NCI-H524 treated with DMSO at 0.1 percent for 48 hours (cell line): ENCODE data around the gene PLXNA2.
A peak's percentile ranks its signal among the peaks of the same experiment; 100 is the strongest.

Experiments
- DNase-seq: peaks from one replicate; lab custom pipeline; 2025; lab: John Stamatoyannopoulos, UW

PLXNA2 gene

DNA sequence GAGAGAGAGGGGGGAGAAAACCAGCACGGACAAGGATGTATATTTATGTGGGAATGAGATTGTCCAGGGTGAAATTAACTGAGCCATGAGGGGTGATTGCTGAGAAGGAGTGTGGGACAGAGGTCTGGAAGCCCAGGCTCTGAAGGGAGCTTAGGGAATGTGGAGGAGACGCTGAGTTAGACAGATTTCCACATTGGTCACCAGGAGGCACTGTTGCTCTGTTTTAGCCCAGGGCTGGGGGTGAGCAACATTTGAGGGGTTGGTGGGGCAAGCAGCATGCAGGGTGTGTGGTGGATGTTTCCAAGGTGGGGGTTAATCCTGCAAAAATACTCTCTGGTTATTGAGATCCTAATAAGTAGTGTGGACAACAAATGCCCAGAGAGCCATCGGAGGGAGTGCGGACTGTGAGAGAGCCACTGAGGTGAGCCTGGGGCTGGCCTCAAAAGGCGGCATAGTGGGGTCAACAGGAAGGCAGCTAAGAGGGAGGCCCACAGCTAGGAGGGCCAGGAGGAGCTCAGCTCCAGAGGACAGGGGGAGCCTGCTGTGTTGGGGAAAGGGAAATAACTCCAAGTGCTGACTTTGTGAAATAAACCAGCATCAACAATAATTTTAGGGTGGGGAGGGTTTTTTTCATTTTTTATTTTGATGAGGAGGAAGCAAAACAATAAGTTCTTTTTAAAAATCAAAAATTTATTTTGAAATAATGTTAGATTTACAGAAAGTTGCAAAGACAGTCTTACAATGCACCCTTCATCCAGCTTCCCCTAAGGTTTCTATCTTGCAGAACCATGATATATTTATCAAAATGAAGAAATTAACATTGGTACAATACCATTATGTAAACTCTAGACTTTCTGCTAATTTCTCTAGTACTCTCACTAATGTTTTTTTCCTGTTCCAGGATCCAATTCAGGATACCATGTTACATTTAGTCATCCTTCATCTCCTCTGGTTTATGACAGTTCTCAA lies 250.4 kb downstream of the PLXNA2 start:
- DNase-seq = no peak

GRCh38 chr1:207992677-207993236 lies 251.4 kb downstream of the PLXNA2 start:
- DNase-seq = no peak

- no peak for DNase-seq
Measured at GRCh38 chr1:207991583-207992026, 252.6 kb downstream of the PLXNA2 start.

- DNase-seq = no peak
Measured at GRCh38 chr1:207990876-207991582, 253.2 kb downstream of the PLXNA2 start.

DNA sequence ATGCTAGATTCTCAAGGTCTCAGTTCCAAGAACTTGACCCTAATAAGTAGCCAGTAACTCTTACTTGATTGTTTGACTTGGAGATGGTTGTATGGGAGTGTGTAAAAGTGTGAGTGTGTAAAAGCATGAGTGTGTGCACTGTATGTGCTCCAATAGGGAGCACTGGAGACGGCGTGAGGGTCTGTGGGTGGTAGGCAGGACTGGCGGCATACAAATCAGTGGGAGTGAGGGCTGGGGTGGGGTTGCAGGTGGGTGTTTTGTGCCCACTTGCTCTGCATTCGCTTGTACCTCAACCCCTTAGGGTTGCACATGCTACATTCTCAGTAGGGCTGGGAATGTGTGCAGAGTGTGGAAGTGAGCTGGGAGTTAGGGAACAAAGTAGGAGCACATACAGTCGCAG lies 253.7 kb downstream of the PLXNA2 start:
- no peak for DNase-seq

DNA sequence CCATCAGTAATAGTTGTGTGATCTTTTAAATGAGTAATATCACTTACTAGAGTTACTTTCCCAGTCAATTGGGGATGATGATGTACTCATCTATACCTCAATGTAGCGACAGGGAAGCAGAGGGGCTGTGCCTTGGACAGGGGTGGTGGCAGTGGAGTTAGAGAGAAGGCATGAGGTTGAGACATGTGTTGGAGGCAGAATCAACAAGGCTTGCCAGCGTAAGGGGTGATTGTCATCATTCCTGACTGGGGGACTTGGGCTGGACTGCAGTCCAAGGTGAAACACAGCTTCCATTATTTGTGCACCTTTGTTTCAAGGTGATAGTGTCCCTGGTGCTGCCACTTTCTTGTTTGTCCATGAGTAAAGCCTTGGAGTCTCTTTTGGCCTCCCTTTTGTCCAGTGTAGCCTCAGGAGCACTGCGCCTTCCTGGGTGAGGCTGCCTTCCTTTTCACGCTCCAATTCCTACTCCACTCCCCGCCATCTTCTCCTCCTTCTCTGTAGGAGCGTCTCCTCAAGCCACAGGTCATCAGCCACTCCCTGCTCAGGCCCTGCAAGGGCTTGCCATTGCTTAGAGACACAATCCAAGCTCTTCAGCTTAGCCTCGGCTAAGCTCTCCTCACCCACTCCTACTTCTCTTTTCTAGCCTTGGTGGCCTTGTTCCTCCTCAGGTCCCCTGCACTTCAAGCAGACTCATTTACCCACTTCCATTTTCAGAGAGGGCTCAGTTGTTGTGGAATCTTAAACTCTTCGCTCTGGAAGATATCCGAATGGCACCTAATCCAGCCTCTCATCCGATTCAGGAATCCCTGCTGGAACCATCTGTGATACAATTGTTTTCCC lies 255.6 kb downstream of the PLXNA2 start:
- no peak for DNase-seq

- DNase-seq = no peak
Measured at GRCh38 chr1:207987164-207987563, 257.0 kb downstream of the PLXNA2 start.

DNA sequence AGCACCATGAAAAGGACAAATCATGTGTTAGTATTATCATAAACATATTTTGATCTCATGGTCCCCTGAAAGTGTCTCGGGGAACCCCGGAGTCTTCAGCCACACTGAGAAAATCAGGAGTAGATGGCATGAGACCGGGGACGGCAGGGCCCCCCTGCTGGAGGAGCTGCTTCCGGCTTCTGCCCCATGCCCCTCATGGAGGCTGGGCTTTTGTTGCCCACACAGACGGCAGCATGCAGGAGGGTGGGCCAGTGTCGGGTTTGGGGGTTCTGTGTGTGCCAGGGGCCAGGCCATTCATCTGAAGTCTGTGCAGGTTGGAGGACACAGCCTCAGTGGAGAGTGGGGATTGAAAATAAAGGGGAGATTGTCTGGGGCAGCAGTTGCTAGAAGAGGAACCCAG lies 258.2 kb downstream of the PLXNA2 start:
- DNase-seq = no peak

DNA sequence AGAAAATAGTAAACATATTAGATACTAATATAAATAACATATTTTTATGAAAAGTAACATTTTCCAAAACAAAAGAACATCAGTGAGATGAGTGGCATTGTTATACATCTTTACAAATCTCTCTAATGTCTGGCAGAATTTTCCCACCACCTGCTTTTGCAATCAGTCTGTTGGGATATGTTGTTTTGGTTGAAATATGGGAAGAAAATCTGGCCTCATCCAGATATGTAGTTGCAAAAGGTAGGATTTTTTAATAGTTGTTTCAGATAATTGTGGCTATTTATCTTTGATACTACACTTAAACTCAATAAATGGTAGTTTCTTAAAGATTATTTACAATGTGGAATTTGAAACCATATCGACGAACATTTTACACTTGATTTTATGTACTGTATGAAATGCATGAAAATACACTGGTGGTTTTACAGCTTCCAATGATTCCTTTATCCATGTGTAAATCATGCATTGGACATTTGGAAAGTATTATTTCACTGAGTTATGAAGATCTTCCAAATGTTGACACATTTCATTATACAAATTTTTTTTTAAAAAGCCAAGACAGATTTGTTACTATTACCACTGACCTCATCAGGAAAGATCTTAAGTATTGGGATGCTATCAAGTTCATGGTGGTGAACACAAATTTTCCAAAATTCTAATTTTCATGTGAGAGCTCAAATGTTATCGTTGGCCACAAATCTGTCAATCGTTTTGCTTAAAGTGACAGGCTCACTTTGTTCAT lies 259.2 kb downstream of the PLXNA2 start:
- DNase-seq = no peak

DNA sequence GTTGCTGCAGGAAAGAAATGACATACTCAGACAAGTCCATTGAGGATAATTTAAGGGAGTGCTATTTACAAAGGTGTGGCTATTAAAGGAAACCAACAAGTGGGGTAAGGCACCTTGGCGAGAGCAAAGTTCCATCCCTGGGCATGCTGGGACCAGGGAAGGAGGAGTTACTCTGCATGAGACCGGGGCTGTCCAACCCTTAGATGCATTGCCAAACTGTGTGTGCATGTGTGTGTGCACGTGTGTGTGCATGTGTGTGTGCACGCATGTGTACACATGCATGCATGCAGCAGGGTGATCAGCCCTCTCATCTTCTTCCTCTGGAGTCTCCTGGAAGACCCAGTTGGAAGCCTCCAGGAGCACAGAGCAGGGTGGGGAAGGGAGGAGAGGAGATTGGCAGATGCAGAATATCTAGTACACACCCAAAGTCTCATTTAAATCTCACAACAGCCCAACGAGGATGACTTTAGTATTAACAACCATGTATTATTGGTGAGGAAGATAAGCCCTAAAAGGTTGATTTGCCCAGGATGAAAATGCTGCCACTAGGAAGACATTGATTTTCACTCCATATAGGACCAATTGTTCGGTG lies 261.0 kb downstream of the PLXNA2 start:
- no peak for DNase-seq

DNA sequence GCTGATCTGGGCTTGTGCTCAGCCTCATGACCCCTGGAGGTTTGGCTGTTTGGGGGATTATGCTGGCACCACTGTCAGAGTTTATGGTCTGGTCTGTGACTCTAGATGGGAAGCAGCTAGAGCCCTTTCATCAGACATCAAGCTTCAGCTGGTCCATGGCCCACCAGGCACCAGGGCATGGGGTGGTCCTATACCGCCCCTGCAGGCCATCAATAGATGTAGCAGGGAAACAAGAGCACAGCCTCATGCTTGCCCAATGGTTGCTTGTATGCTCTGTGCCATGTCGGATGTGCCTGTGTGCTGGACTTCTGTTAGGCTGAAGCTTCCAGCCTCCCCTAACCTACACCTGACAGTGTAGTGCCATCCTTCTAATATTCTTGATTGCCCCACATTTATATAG lies 262.2 kb downstream of the PLXNA2 start:
- DNase-seq = no peak

DNA sequence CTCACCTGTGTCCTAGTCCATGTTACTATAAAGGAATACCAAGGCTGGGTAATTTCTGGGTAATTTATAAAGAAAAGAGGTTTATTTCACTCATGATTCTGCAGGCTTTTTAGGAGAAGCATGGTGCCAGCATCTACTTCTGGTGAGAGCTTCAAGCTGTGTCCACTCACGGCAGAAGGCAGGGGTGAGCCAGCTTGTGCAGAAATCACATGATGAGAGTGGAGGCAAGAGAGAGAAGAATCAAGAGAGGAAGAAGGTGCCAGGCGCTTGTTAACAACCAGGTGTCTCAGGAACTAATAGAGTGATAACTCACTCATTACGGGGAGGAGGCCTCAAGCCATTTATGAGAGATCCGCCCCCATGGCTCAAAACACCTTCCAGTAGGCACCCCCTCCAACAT lies 265.7 kb downstream of the PLXNA2 start:
- DNase-seq = no peak

DNA sequence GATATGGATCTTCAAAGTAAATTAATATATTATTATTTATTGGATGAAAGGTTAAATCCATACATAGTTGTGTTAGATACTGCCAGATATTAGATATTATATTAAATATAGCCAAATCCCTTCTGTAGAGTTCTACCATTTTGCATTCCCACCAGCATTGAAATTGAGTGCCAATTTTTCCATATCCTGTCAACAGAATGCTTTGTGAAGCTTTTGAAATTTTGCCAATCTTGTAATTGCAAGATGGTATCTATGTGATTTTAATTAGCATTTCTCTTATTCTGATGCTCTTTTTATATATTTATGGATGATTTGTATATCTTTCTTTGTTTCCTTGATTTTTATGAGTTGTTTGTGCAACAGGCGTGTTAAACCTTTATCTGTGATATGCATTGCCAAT lies 266.3 kb downstream of the PLXNA2 start:
- no peak for DNase-seq

- no peak for DNase-seq
Measured at GRCh38 chr1:207973898-207974568, 270.2 kb downstream of the PLXNA2 start.

DNA sequence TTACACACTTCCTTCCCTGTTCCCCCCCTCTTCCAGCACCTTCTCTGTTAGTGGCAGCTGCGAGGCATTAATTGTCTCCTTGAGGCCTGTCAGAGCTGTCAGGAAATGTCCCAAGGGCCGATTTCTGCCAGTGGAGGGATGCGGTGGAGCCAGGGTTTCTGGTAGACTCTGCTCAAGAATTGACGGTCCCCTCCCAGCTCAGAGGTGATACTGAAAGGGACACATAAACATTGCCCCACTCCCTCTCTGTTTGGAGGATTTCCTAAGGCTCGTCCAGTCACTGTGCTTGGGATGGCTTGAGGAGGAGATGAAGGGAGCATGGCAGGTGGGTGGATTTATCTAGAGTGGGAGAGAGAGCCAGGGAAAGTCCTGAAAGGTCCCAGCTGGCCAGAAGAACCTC lies 271.8 kb downstream of the PLXNA2 start:
- peak; percentile 6 for DNase-seq
